Measurements from ENCODE around the gene ASL.

- TF ChIP-seq POLR2A (IDR thresholded peaks at IDR 0.05) (no peak), CTCF (IDR thresholded peaks at IDR 0.05) (no peak)
Observed at GRCh38 chr7:66052447-66052846, 23.2 kb upstream of the ASL start.
